Mesodermal cell (in vitro differentiated cells): Measurements from ENCODE around the gene SMAD7.

Experiments used
- H3K27ac ChIP-seq: 2 replicates; pipeline ENCODE4 v1.7.0; 2013; ENCODE audit warnings: mild to moderate bottlenecking, low read depth, low read length, moderate library complexity; ENCODE audit not compliant: severe bottlenecking
- H3K36me3 ChIP-seq: 2 replicates; pipeline ENCODE4 v1.7.1; 2013; ENCODE audit warnings: mild to moderate bottlenecking, low read length, moderate library complexity; ENCODE audit not compliant: control insufficient read depth, insufficient read depth
- H3K4me1 ChIP-seq: one replicate; pipeline ENCODE4 v1.7.1; 2013; ENCODE audit warnings: mild to moderate bottlenecking, low read length; ENCODE audit not compliant: insufficient read depth, control insufficient read depth, poor library complexity, severe bottlenecking
- H3K4me3 ChIP-seq: 2 replicates; pipeline ENCODE4 v1.7.0; 2013; ENCODE audit warnings: low read length, control low read depth, mild to moderate bottlenecking; ENCODE audit not compliant: insufficient read depth, poor library complexity, severe bottlenecking; ENCODE audit errors: extremely low read depth
- H3K9me3 ChIP-seq: 2 replicates; pipeline ENCODE4 v1.7.1; 2013; ENCODE audit warnings: mild to moderate bottlenecking, low read length, moderate library complexity; ENCODE audit not compliant: control insufficient read depth
- WGBS, 2 experiments: methylation state at CpG; one replicate each; pipeline ENCODE4 v1.1.5; 2013; ENCODE audit warnings: missing lambda C conversion rate in 2 of 2; ENCODE audit not compliant: insufficient coverage in 2 of 2; 5-methylcytosine and 5-hydroxymethylcytosine counted together

SMAD7 gene

DNA sequence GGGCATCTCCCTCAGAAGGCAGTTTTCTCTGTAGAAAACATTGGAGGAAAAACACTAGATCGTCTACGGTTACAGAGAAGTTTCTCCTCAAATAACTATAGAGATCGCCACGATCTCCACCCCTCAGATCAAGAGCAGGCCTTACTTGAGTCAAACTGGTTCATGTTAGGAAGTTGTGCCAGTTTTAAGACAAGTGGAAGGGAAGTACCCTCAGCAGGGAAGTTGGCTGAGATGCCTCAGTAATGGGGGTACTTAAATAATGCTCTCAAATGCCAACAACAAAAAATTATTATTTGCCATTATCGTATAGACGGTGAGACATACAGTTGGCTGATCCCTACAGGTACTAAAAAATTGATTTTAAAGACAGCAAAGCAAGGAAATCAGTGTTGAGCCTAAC, 8.2 kb upstream of the SMAD7 start:
- 75 to 100% methylated on average over 2 to 6 of the region's 6 CpGs for WGBS, 2 experiments
- Histone ChIP-seq H3K4me3 (no peak overlapping the region), H3K9me3 (no peaks in the 10 kb centered on the region), H3K36me3 (no peaks in the 10 kb centered on the region), H3K4me1 (peaks cover 72% of the 10 kb centered on the region), H3K27ac (no peak overlapping the region)

- Histone ChIP-seq H3K4me3 (no peak overlapping the region), H3K36me3 (no peaks in the 10 kb centered on the region), H3K4me1 (peaks cover 64% of the 10 kb centered on the region), H3K9me3 (no peaks in the 10 kb centered on the region), H3K27ac (no peak overlapping the region)
- 78 to 95% methylated on average over 3 of the region's 4 CpGs for WGBS, 2 experiments
These were observed 6.9 kb upstream of the SMAD7 start for GRCh38 chr18:48957616-48958015.

DNA sequence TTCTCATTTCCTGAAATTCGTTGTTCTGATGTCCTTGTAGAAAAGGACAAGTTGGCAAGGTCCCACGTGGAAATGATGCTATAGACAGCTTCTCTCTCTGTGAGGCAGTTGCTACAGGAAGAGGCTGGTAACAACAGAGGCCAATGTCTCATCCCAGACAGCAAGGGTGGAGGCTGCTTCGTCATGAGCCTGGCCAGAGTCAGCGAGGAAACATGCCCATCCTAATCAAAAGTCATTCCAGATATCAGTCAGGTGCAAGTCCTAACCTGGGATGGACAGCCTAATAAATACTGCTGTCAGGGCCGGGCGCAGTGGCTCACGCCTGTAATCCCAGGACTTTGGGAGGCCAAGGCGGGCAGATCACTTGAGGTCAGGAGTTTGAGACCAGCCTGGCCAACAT, 6.4 kb upstream of the SMAD7 start:
- 88 to 95% methylated on average over 7 of the region's 8 CpGs for WGBS, 2 experiments
- H3K4me3 ChIP-seq, result no peak overlapping the region
- H3K9me3 ChIP-seq, result no peaks in the 10 kb centered on the region
- peaks cover 59% of the 10 kb centered on the region for H3K4me1 ChIP-seq
- H3K27ac ChIP-seq, result no peak overlapping the region
- no peaks in the 10 kb centered on the region for H3K36me3 ChIP-seq

GRCh38 chr18:48956356-48956755, 5.6 kb upstream of the SMAD7 start:
- Histone ChIP-seq H3K4me1 (peaks cover 56% of the 10 kb centered on the region), H3K36me3 (no peaks in the 10 kb centered on the region), H3K27ac (peak overlapping the region; percentile 96), H3K9me3 (no peaks in the 10 kb centered on the region), H3K4me3 (no peak overlapping the region)
- 80% methylated on average over 1 of the region's 1 CpG; no CpG with 5 or more reads in 1 of the 2 experiments for WGBS, 2 experiments

GRCh38 chr18:48955830-48956261, 5.1 kb upstream of the SMAD7 start:
- Histone ChIP-seq H3K36me3 (no peaks in the 10 kb centered on the region), H3K4me3 (no peak overlapping the region), H3K4me1 (peaks cover 51% of the 10 kb centered on the region), H3K27ac (peak overlapping the region; percentile 96), H3K9me3 (no peaks in the 10 kb centered on the region)
- WGBS, 2 experiments, result 36 to 51% methylated on average over 5 of the region's 7 CpGs

GRCh38 chr18:48954886-48955819, 4.4 kb upstream of the SMAD7 start:
- Histone ChIP-seq H3K9me3 (no peaks in the 10 kb centered on the region), H3K4me3 (no peak overlapping the region), H3K27ac (peak overlapping the region; percentile 96), H3K36me3 (peaks cover 2% of the 10 kb centered on the region), H3K4me1 (peaks cover 46% of the 10 kb centered on the region)
- WGBS, 2 experiments, result 93 to 96% methylated on average over 9 to 10 of the region's 14 CpGs

GRCh38 chr18:48953104-48953706, 2.4 kb upstream of the SMAD7 start:
- Histone ChIP-seq H3K9me3 (no peaks in the 10 kb centered on the region), H3K36me3 (peaks cover 22% of the 10 kb centered on the region), H3K4me1 (peaks cover 32% of the 10 kb centered on the region), H3K27ac (peak overlapping the region; percentile 100), H3K4me3 (peak overlapping the region; percentile 60)
- WGBS, 2 experiments, result 55 to 59% methylated on average over 14 to 15 of the region's 19 CpGs

- H3K4me3 ChIP-seq, result peak overlapping the region; percentile 60
- H3K9me3 ChIP-seq, result no peaks in the 10 kb centered on the region
- 0 to 1% methylated on average over 51 to 53 of the region's 67 CpGs for WGBS, 2 experiments
- peaks cover 29% of the 10 kb centered on the region for H3K36me3 ChIP-seq
- H3K4me1 ChIP-seq, result peaks cover 32% of the 10 kb centered on the region
- peak overlapping the region; percentile 100 for H3K27ac ChIP-seq
These were observed 1.7 kb upstream of the SMAD7 start for GRCh38 chr18:48952287-48953103.

DNA sequence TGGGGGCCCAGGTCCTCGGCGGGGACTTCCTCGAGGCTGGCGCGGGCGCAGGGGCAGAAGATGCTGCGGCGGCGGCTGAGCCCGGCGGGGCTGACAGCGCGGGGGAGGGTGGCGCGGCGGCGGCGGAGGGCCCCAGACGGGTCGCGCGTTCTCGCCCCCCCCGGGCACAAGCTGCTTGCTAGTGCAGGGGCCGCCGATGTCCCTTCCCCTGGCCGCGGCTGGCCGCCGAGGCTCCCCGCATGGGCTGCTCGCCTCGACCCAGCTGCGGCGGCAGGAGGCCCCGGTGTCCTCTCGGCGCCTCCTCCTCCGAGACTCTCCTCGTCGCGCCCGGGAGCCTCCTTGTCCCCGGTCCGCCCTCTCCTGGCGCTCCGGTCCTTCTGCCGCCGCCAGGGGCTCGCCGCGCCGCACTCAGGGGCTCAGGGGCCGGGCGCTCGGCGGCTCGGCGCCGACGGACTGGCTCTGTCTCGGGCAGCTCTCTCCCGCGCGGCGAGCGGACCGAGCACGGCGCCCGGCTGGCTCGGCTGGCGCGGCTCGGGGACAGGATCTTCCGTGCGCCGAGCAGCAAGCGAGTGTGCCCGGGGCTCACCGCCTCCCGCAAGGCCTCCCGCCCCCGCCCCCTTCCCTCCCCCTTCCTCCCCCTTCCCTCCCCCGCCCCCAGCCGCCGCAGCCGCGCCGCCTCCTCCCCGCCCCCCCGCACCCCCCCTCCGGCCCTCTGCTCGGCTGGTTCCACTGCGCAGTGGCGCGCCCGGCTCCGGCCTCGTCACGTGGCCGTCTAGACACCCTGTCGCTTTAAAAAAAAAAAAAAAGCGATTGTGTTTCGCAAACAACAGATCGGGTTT, 902 bp upstream of the SMAD7 start:
- H3K4me1 ChIP-seq, result peaks cover 26% of the 10 kb centered on the region

More for the DNA sequence above, 902 bp upstream of the SMAD7 start:
- Histone ChIP-seq H3K36me3 (peaks cover 37% of the 10 kb centered on the region), H3K9me3 (no peaks in the 10 kb centered on the region), H3K27ac (peak overlapping the region; percentile 100), H3K4me3 (peak overlapping the region; percentile 85)
- 0% methylated on average over 50 to 61 of the region's 106 CpGs for WGBS, 2 experiments
